CD4-positive, alpha-beta T cell treated with Interleukin-4 for 4 hours (primary cell): ENCODE data around the gene GRN.

Experiments
- DNase-seq: peaks from one replicate; pipeline ENCODE4 v3.0.0-alpha.2; 2020

GRN gene

GRCh38 chr17:44348234-44348987, 3.3 kb downstream of the GRN start:
- no peak for DNase-seq

GRCh38 chr17:44348988-44349364, 3.9 kb downstream of the GRN start:
- DNase-seq: no peak

DNA sequence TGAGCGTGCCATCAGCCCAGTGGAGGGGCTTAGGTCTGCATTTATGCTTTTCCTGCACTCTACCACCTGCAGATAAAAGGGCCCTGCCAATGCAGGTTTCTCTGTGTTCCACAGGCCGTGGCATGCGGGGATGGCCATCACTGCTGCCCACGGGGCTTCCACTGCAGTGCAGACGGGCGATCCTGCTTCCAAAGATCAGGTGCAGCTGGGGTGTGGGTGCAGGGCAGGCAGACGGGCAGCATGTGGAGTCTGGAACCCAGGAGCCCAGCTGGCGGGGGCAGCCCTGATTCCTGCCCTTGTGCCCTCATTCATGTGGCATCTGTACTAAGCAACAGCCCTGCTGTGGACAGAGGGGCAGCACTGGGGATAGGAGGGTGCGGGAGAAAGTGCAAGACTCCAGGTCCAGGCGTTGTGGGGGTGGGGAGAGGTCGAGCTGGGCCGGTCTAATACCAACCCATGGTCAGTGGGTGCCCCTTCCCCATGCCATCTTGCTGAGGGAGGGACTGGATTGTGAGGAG, 4.5 kb downstream of the GRN start:
- no peak for DNase-seq

DNA sequence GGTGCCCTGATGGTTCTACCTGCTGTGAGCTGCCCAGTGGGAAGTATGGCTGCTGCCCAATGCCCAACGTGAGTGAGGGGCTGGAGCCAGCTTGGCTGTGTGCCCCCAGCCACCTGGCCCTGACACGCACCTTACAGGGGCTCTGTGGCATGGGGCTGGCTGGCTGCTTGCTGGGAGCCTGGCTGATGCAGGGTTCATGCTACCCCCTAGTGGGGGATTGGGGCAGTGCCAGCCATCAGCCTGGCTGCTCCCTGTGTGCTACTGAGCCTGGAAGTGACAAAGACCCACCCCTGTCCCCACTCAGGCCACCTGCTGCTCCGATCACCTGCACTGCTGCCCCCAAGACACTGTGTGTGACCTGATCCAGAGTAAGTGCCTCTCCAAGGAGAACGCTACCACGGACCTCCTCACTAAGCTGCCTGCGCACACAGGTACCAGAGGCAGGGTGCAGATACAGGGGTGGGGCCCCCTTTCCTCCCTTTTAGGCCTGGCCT, 5.7 kb downstream of the GRN start:
- DNase-seq: peak; percentile 61

DNA sequence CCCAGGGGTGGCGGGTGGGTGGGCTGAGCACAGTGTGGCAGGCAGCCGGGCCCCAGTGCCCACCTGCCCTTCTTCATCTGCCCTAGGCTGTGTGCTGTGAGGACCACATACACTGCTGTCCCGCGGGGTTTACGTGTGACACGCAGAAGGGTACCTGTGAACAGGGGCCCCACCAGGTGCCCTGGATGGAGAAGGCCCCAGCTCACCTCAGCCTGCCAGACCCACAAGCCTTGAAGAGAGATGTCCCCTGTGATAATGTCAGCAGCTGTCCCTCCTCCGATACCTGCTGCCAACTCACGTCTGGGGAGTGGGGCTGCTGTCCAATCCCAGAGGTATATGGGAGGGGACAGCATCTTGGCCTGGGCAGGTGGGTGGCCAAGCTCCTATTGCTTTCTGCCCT, 6.4 kb downstream of the GRN start:
- DNase-seq: no peak

DNA sequence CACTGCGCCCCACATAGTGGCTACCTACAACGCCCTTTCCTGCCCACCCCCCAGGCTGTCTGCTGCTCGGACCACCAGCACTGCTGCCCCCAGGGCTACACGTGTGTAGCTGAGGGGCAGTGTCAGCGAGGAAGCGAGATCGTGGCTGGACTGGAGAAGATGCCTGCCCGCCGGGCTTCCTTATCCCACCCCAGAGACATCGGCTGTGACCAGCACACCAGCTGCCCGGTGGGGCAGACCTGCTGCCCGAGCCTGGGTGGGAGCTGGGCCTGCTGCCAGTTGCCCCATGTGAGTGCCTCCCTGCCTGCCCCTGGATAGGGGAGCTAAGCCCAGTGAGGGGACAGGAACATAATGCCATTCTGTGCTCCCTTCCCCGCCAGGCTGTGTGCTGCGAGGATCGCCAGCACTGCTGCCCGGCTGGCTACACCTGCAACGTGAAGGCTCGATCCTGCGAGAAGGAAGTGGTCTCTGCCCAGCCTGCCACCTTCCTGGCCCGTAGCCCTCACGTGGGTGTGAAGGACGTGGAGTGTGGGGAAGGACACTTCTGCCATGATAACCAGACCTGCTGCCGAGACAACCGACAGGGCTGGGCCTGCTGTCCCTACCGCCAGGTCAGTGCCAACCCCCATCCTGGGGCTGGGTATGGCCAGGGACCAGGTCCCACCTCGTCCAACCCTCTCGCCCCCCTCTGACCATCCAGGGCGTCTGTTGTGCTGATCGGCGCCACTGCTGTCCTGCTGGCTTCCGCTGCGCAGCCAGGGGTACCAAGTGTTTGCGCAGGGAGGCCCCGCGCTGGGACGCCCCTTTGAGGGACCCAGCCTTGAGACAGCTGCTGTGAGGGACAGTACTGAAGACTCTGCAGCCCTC, 7.1 kb downstream of the GRN start:
- no peak for DNase-seq

GRCh38 chr17:44352828-44353671, 7.9 kb downstream of the GRN start:
- DNase-seq: no peak

- no peak for DNase-seq
Observed at GRCh38 chr17:44353672-44354331, 8.7 kb downstream of the GRN start.

DNA sequence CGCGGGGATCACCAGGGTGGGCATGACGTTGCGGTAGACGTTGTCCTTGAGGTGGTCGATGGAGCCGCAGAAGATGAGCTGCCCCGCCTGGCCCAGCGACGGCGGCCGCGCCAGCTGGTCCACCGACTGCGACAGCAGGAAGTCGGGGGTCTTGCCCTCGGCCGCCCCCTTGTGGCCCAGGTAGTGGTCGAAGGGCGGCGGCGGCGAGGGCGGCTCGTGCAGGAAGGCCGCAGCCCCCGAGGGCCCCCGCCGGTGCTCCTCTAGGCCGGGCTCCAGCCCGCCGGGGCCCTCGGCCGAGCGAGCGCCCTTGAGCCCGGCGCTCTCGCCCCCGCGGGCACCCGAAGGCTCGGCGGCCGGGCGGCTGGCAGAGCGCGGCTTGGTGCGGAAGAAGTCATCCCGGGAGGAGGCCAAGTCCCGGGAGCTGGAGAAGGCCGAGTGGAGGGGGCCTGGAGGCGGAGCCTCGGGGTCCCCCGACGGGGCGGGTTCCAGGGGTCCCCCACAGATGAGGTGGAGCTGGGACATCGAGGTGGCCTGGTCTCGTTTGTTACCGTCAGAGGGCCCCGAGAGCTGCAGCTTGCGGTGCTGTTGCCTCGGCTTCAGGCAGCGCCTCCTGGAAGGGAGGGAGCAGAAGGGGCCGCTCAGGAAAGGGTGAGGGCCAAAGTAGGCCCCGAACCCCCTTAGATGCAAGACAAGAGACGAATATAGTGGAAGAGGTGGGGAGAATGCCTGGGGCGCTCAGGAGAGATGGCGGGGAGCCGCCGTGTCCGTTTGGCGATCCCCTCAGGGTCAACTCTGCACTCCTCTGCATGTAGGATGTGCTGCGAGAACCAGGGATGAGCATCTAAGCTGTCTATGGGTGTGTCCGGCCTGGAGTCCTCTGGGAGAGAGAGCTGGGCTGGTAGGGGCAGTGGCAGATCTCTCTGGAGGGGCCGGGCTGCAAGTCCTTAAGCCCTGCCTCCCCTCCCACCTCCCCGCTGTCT, 9.8 kb downstream of the GRN start:
- peak; percentile 38 for DNase-seq

- no peak for DNase-seq
Observed at GRCh38 chr17:44355642-44356099, 10.6 kb downstream of the GRN start.

GRCh38 chr17:44356241-44356640, 11.1 kb downstream of the GRN start:
- DNase-seq: no peak

- no peak for DNase-seq
Observed at GRCh38 chr17:44358066-44358465, 13.0 kb downstream of the GRN start.

DNA sequence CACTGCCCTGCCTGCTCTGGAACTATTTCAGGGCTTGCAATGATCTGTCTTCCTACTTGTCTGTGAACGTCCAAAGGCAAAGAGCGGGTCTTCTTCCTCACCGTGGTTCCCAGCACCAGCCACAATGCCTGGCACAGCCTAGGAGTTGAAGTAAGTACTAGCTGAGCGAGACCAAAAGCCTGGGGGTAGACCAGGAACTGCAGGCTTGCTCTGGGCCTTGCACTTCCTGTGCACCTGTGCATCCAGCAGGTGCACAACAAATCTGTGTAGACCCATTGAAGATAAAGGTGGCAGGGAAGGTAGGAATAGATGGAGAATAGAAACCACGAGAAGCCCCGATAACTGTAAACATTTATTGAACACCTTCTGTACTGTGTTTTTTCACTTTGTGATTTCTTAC, 13.9 kb downstream of the GRN start:
- DNase-seq: no peak

- DNase-seq: no peak
Observed at GRCh38 chr17:44359458-44360143, 14.5 kb downstream of the GRN start.

DNA sequence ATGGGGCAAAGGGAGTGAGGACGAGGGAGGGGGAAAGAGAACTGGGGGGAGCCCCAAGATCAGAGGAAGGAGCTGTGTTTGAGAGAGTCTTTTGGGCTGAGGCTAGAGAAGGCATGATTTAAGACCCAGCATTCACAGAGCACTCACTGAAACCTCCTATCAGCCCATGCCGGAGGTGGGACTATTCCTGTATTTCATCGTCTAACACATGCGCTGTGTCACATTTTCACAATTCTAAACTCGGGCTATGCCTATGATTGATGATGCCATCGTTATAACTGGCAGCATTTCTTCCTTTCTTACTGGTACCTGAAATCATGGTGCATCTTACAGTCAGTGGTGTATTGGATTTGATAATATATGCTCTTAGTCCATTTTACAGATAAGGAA, 15.0 kb downstream of the GRN start:
- no peak for DNase-seq

- no peak for DNase-seq
Observed at GRCh38 chr17:44360826-44361225, 15.7 kb downstream of the GRN start.

- DNase-seq: no peak
Observed at GRCh38 chr17:44361292-44362260, 16.5 kb downstream of the GRN start.

GRCh38 chr17:44362459-44362948, 17.4 kb downstream of the GRN start:
- no peak for DNase-seq
